HG02884 (cell line): ENCODE measurements around the gene PNPLA3.

ENCODE experiments used
- ATAC-seq: cut with Tn5 transposase; IDR thresholded peaks from one replicate; pipeline ENCODE4 v1.9.1; 2021; ENCODE audit warnings: mild to moderate bottlenecking, moderate library complexity; ENCODE audit not compliant: unreplicated experiment

PNPLA3 gene

GRCh38 chr22:43991316-43992020 is 67.9 kb downstream of the PNPLA3 start:
- no peak for ATAC-seq

DNA sequence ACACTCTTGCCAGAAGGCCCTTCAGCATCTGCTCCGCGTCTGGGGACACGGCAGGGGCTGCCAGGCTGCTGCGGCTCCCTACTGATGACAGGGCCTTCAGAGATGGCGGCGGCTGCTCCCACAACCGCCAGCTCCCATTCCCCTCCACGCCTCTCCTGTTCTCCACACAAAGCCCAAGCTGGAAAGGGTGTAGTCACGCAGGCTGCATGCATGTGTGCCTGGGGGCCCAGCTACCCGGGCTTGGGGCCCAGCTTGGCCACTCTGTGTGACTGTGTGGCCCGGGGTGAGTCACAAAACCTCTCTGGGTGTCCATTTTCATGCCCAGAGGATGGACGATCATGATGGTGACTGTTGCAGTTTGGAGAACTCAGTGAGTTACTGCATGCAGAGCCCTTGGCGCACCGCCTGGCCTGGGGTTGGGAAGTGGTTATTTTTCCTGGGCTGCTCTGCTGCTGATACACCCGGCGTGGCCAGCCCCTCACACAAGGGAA is 68.8 kb downstream of the PNPLA3 start:
- no peak for ATAC-seq

- no peak for ATAC-seq
These were observed 69.6 kb downstream of the PNPLA3 start for GRCh38 chr22:43993072-43993760.

DNA sequence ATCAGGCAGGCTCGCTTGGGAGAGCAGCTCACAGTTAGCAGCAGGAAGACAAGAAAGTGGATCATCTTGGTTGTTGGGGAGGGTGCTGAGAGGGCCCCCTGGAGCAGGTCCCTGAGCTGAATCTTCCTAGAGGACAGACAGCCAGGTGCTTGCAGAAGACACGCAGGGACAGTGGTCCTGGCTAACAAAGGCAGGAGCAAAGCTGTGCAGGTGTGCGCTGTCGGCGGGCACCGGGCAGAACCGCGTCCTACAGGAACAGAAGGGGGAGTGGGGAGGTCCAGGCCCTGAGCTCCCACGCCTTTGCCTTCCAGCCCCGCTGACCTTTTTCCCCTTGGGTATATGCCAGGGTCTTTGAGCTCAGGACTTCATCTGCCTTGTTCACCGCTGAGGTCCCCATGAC is 70.4 kb downstream of the PNPLA3 start:
- no peak for ATAC-seq

GRCh38 chr22:43994416-43994815 is 70.8 kb downstream of the PNPLA3 start:
- no peak for ATAC-seq

GRCh38 chr22:43995057-43995685 is 71.6 kb downstream of the PNPLA3 start:
- no peak for ATAC-seq

DNA sequence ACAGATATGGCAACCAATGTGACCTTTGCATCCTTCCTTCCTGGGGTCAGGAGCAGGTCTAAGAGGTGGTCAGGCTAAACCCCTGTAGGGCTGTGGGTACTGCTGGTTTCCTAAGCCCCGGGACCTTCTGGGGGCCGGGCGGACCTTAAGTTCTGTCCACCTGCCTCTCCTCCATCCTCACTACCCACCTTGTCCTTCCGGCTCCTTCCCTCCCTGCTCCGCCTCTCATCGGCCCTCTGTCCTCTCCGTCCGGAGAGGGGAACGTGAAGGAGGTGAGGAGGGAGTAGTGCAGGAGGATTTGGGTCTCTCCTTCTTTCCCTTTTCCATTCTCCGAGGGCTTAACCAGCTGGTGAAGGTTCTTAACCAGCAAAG is 72.2 kb downstream of the PNPLA3 start:
- ATAC-seq, result no peak

DNA sequence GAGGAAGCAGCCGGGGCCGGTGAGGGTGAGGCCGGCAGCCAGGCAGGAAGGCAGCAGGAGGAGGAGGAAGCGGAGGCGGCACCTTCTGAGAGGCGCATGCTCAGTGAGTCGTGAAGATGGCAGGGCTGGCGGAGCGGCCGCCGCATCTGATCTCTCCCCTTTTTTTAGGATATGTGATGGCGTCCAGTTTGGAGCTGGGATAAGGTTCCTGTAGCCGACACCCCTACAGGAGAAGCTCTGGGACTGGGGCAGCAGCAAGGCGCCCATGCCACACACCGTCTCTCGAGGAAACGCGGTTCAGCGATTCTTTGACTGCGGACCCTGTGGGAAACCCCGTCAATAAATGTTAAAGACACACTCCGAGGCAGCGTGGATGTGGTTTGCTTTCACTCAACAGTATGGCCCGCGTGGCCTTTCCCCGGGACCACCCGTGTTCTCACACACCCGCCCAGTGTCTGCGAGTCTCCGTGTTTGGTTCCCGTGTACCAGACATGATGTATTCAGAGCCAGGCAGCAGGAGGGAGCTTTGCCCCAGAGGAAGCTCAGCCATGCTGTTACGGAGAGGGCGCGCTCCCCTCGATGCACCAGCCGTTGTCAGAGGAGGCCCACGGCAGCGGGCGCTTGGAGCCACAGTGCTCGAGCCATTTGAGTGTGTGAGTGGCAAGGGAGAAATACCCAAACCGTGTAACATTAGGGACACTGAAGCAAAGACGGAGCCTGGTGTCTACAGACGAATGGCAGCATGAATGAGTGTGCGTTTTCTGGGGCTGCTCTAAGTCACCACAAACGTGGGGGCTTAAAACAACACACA is 72.8 kb downstream of the PNPLA3 start:
- ATAC-seq, result no peak

GRCh38 chr22:43996981-43997265 is 73.3 kb downstream of the PNPLA3 start:
- no peak for ATAC-seq
